ENCODE measurements around the gene TTC23. TPM values are rescaled to one million over a fixed set of nuclear protein-coding genes. Genes with fewer than 3 reads are reported as not detected.

Gene TTC23
- total RNA-seq, 1 donor from 2014 or later, result 45.3 TPM

GRCh38 chr15:99087405-99087943, 161.9 kb downstream of the TTC23 start:
- H4K20me1 ChIP-seq (ENCODE audit: low read depth), result no peaks in the 10 kb centered on the region
- H2AFZ ChIP-seq (replicated peaks), result no peak overlapping the region
- no peak overlapping the region for H3K27ac ChIP-seq
- DNase-seq (ENCODE audit: low spot score), result no peak
- TF ChIP-seq EZH2phosphoT487 (IDR thresholded peaks at IDR 0.05), result no peak
- Mint-ChIP-seq H3K36me3 (no peaks in the 10 kb centered on the region), H3K4me3 (no peak overlapping the region), H3K9me3 (no peaks in the 10 kb centered on the region), H3K27ac (no peak overlapping the region), H3K4me1 (no peaks in the 10 kb centered on the region), H3K27me3 (ENCODE audit: insufficient read depth, low read depth) (peaks cover 2% of the 10 kb centered on the region)
- H3K4me2 ChIP-seq, result no peak overlapping the region
- no peaks in the 10 kb centered on the region for H3F3A ChIP-seq (ENCODE audit: low read depth)
- no peaks in the 10 kb centered on the region for H3K36me3 ChIP-seq
- H3K4me3 ChIP-seq, result no peak overlapping the region
- no peak overlapping the region for H3K9ac ChIP-seq
- no peaks in the 10 kb centered on the region for H3K9me3 ChIP-seq (ENCODE audit: low read depth)
- no peaks in the 10 kb centered on the region for H3K27me3 ChIP-seq
- H3K4me1 ChIP-seq, result no peaks in the 10 kb centered on the region
- H3K79me2 ChIP-seq (ENCODE audit: low read depth), result no peaks in the 10 kb centered on the region

GRCh38 chr15:99086327-99086667, 163.1 kb downstream of the TTC23 start:
- Histone ChIP-seq H3K27ac (no peak overlapping the region), H3K4me1 (no peaks in the 10 kb centered on the region), H4K20me1 (ENCODE audit: low read depth) (no peaks in the 10 kb centered on the region), H3K79me2 (ENCODE audit: low read depth) (no peaks in the 10 kb centered on the region), H3F3A (ENCODE audit: low read depth) (no peaks in the 10 kb centered on the region), H3K4me3 (no peak overlapping the region), H3K27me3 (no peaks in the 10 kb centered on the region), H3K9ac (no peak overlapping the region), H3K4me2 (no peak overlapping the region), H3K36me3 (no peaks in the 10 kb centered on the region), H3K9me3 (ENCODE audit: low read depth) (no peaks in the 10 kb centered on the region), H2AFZ (replicated peaks) (no peak overlapping the region)
- Mint-ChIP-seq H3K36me3 (no peaks in the 10 kb centered on the region), H3K9me3 (no peaks in the 10 kb centered on the region), H3K4me1 (no peaks in the 10 kb centered on the region), H3K27me3 (ENCODE audit: insufficient read depth, low read depth) (no peaks in the 10 kb centered on the region), H3K4me3 (no peak overlapping the region), H3K27ac (no peak overlapping the region)
- DNase-seq (ENCODE audit: low spot score), result no peak
- TF ChIP-seq EZH2 (IDR thresholded peaks at IDR 0.05) (no peak), EZH2phosphoT487 (IDR thresholded peaks at IDR 0.05) (no peak), CTCF (IDR thresholded peaks at IDR 0.05) (no peak)

Other genes with a start within 250 kb of the TTC23 start
- not detected in 2 replicates for gene PGPEP1L, start 241.8 kb downstream of the TTC23 start, total RNA-seq (ENCODE audit: low replicate concordance)
- 0.84 and 0.97 TPM in 2 replicates for gene SYNM, start 144.5 kb downstream of the TTC23 start, total RNA-seq (ENCODE audit: low replicate concordance)
- 34.5 and 37.5 TPM in 2 replicates for gene LRRC28, start 1.9 kb upstream of the TTC23 start, total RNA-seq (ENCODE audit: low replicate concordance)

All from neural progenitor cell (in vitro differentiated cells).